KG1 (cell line): ENCODE results near the gene PLAC8L1.

Experiments used
- DNase-seq: peaks from one replicate; lab custom pipeline; 2025; lab: John Stamatoyannopoulos, UW

Gene PLAC8L1

DNA sequence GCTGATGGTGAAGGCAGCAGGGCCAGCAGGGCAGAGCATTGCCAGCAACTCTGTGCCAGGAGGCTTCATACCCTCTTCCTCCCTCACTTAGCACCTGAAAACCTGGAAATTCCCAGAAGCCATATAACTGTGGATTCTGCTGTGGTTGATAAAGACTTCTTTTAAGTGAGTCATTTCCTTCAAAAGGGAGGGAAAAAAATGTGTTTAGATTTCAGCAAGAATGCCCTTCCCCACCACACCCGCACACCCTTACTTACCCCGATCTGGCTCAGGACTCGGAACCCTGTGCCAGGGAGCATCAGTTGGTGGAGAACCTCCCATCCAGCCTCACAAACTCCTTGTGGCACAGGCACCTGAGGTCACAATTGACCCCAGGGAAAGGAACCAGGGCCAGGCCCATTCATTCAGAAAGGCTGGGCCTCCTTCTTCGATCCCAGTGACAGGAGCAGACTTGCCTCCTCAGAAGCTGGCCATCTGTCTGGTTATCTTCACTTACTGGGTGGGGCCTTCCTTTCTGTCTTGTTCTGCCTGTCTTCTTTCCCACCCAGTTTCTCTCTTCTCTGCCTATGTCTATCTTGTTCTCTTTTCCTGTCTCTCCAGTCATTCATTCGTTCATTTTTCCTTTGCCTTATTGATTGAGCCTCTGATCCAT, 62.6 kb downstream of the PLAC8L1 start:
- DNase-seq, result no peak

DNA sequence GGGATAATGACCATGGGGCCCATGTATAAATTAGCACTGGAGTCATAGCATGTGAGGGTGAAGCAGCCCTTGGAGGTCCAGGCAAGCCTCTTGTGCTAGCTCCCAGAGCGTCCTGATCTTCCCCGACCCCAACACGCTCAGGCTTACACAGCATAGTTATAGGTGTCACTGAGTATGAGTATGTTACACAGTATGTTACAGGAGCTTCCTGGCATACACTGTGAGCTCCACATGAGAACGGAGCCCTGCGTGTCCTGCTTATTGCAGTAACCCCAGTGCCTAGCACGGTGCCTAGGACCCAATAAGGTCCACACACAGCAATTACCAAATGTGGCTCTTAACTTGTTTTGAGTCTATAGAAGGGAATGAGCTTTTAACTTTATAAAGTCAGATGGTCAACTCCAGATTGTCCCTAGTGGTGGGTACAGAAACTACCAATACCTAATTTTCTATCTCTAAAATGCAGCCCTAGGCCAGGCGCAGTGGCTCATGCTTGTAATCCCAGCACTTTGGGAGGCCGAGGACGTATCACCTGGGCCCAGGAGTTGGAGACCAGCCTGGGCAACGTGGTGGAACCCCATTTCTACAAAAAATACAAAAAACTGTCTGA, 64.1 kb downstream of the PLAC8L1 start:
- no peak for DNase-seq

GRCh38 chr5:146040527-146040926, 64.8 kb downstream of the PLAC8L1 start:
- DNase-seq, result no peak

- DNase-seq, result no peak
These were observed 66.0 kb downstream of the PLAC8L1 start for GRCh38 chr5:146039420-146039819.

DNA sequence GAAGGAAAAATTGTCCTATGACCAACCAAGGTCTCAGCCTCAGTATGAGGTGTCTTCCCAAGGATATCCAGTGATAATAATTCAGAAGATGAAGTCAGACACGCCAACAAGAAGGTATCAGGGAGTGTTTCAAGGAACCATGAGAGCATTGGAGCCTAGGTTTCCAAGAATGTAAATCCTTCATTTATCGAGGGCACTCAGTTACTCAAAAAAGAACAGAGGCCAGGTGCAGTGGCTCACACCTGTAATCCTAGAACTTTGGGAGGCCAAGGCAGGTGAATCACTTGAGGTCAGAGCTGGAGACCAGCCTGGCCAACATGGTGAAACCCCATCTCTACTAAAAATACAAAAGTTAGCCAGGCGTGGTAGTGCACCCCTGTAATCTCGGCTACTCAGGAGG, 70.8 kb downstream of the PLAC8L1 start:
- DNase-seq, result no peak
